Psoas muscle (tissue), 8 donors: Measurements from ENCODE around the gene COX15. TPM values are rescaled to one million over a fixed set of nuclear protein-coding genes. Genes with fewer than 3 reads are reported as not detected.

ENCODE experiments used
- ATAC-seq, 4 donors: fragments of 200-7000 bp; cut with Tn5 transposase; one replicate each; pipeline ENCODE4 v1.9.1; 2020; ENCODE audit warnings: moderate library complexity in 3 of 4, mild to moderate bottlenecking in 2 of 4
- DNase-seq, 2 donors: peaks; one replicate each; pipeline ENCODE4 v3.0.0-alpha.2; 2020
- H3K27ac ChIP-seq: fragments of 200-600 bp; one replicate; pipeline ENCODE4 v1.8.0; 2022
- H3K27me3 ChIP-seq, 3 donors: fragments of 200-600 bp in 1 of 3; one replicate each; pipeline versions ENCODE4 v1.6.1 to v1.8.0; 2013 to 2022; ENCODE audit warnings: low read length in 2 of 3, mild to moderate bottlenecking in 2 of 3, moderate library complexity in 1 of 3; ENCODE audit not compliant: insufficient read depth in 3 of 3
- H3K36me3 ChIP-seq, 2 donors: fragments of 200-600 bp in 1 of 2; one replicate each; pipeline versions ENCODE4 v1.6.1 to v1.8.0; 2013 to 2022; ENCODE audit warnings: low read depth in 1 of 2, mild to moderate bottlenecking in 1 of 2, moderate library complexity in 1 of 2; ENCODE audit not compliant: insufficient read depth in 1 of 2
- H3K4me1 ChIP-seq: fragments of 200-600 bp; one replicate; pipeline ENCODE4 v1.8.0; 2022
- H3K4me3 ChIP-seq: fragments of 200-600 bp; one replicate; pipeline ENCODE4 v1.8.0; 2022; ENCODE audit warnings: mild to moderate bottlenecking
- H3K9me3 ChIP-seq: fragments of 200-600 bp; one replicate; pipeline ENCODE4 v1.8.0; 2022
- WGBS, 3 donors: extraction: QIAGEN DNeasy Blood & Tissue Kit; methylation state at CpG; one replicate each; pipeline versions ENCODE4 v1.1.6 to v1.1.7; 2013; 5-methylcytosine and 5-hydroxymethylcytosine counted together
- intact Hi-C, 2 donors: fragments of 100-400 bp; cut with DNase I; formaldehyde crosslinking; loops; one replicate each; pipeline versions ENCODE4 v1.11.0 to v1.14.2; 2022
- polyA plus RNA-seq, 3 donors: library from polyadenylated mRNA; stranded (reverse); fragments of 200-250 nt; gene quantifications; one replicate each; pipeline ENCODE4 v1.2.3, GENCODE V29; 2013
- total RNA-seq, 4 donors: library from RNA; stranded (reverse); fragmentation: NEBNext Ultra II Directional in 2 of 4; extraction: Animal tissue kit (Norgen Biotek cat#: 25700) in 2 of 4; gene quantifications; one replicate each; pipeline versions ENCODE4 v1.2.1 to v1.2.4, GENCODE V29; 2021 to 2023
- TF ChIP-seq, protein P1 (sequence below): fragments of 200-600 bp; IDR thresholded peaks from one replicate; pipeline ENCODE4 v1.8.0; 2022; ENCODE audit warnings: antibody characterized with exemption
- donor health status: healthy with polysubstance abuse.
- donor health status: DM: no; HTN: no; CAD: no; lungs with moderate emphysema.
- donor health status: Bipolar disorder and iron deficiency.
- donor health status: healthy.
- donor health status: DM: yes; HTN: yes; CAD: no.
- donor health status: DM: no; HTN: no; CAD: no.
- donor health status: DM: no; HTN: no; CAD: no.
- donor health status: DM: yes; HTN: yes; CAD: no.

The COX15 gene
- total and polyA plus RNA-seq, 7 donors, result 12.7 to 59.4 (median 36.2) TPM

DNA sequence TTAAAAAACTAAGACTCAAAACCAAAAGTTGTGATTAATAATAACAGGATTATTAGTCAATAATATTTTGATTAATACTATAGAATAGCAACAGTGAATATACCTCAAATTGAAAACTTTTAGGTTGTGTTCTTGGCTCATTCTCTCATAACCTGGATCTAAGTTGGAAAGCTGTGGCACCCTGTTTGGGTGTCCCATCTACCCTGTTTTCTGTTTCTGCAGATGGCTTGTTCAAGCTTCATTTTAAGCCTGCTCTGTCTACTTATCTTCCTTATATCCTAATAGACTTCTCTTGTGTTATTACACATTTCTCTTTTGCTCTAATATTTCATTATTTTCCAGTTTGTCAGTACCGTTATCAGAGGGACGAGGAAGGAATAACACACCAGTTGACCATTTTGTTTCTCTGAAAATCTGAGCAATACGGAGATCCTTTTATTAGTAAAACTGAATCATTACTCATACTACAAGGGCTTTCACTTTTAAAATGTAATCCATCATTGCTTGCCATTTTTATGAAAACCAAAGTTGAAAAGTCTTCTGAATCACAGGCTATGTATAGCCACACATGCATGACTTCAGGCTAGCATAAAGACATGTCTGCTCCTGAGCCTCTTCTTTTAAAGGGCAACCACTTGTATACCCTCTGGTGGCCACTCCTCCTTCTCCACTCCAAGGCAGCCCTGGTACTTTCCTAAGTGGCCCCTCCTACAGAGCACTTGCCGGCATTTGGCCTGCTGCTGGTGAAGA, 22.3 kb downstream of the COX15 start:
- WGBS, 3 donors, result 60 to 94% (median 69%) methylated on average over 4 of the region's 4 CpGs
- H3K27me3 ChIP-seq, result no peaks in the 10 kb centered on the region
- H3K4me1 ChIP-seq, result peaks cover 12% of the 10 kb centered on the region
- TF ChIP-seq, protein P1, sequence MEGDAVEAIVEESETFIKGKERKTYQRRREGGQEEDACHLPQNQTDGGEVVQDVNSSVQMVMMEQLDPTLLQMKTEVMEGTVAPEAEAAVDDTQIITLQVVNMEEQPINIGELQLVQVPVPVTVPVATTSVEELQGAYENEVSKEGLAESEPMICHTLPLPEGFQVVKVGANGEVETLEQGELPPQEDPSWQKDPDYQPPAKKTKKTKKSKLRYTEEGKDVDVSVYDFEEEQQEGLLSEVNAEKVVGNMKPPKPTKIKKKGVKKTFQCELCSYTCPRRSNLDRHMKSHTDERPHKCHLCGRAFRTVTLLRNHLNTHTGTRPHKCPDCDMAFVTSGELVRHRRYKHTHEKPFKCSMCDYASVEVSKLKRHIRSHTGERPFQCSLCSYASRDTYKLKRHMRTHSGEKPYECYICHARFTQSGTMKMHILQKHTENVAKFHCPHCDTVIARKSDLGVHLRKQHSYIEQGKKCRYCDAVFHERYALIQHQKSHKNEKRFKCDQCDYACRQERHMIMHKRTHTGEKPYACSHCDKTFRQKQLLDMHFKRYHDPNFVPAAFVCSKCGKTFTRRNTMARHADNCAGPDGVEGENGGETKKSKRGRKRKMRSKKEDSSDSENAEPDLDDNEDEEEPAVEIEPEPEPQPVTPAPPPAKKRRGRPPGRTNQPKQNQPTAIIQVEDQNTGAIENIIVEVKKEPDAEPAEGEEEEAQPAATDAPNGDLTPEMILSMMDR, result no peak
- ATAC-seq (peak; percentile 63 to 81 (median 74)), DNase-seq (no peak)
- intact Hi-C loops, result loop anchor here in 1 of 2 donors (2.0 kb wide), 2 partner anchors 149 to 273 kb away; no protein-coding TSS in a partner anchor
- peaks cover 6 to 77% of the 10 kb centered on the region in 2 donors for H3K36me3 ChIP-seq
- H3K27ac ChIP-seq, result no peak overlapping the region
- no peaks in the 10 kb centered on the region for H3K9me3 ChIP-seq
- H3K4me3 ChIP-seq, result no peak overlapping the region

DNA sequence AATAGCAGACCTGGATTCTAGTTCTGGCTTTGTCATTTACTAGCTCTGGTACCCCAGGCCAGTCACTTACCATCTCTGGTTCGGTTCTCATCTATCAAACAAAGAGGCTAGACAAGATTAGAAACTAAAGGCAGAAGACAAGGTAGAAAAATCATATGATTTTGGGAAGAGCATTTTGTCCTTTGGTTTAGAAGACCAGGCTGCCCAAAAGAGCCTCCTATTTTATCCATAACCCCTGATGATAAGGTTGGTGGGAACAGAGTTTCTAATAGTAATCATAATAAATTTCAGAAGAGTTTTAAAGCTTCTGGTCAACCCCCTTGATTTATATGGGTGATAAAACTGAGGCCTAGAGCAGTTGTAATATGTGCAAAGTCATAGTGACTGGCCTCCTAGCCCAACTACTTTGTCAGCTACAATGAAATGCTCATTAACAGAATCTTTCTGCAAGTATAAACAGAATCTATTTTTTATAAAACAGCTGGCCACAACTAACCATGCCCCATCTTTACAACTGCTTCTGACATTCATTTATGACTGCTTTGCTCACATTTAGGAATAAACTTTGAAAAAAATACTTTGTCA, 23.4 kb downstream of the COX15 start:
- Histone ChIP-seq H3K27ac (peak overlapping the region; percentile 46), H3K9me3 (no peaks in the 10 kb centered on the region), H3K4me3 (no peak overlapping the region), H3K27me3 (no peaks in the 10 kb centered on the region), H3K4me1 (peaks cover 12% of the 10 kb centered on the region), H3K36me3 (peaks cover 6 to 75% of the 10 kb centered on the region in 2 donors)
- 89 to 98% (median 91%) methylated on average over 1 of the region's 1 CpG for WGBS, 3 donors
- DNase-seq (no peak), ATAC-seq (no peak)
- TF ChIP-seq, protein P1, result no peak
- intact Hi-C loops, result no loop called here

DNA sequence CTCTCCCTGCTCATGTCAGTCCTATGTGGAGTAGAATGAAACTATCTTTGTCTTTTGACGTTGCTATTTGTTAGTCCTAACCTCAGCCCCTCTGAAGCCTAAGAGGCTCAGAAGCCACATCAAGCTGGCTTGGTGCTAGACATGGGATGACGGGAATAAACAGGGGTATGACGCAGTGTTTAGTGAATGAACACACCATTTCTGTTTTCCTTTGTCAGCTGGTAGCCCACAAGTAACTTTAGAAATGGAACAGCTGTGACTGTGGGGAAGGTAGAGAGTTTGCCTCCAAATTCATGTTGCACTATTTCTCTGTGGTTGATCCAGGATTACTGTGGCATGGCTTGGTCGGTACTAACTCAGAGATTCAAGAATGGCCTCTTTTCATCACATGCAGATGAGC, 31.3 kb downstream of the COX15 start:
- intact Hi-C loops, result no loop called here
- TF ChIP-seq, protein P1, result no peak
- no peak for DNase-seq

DNA sequence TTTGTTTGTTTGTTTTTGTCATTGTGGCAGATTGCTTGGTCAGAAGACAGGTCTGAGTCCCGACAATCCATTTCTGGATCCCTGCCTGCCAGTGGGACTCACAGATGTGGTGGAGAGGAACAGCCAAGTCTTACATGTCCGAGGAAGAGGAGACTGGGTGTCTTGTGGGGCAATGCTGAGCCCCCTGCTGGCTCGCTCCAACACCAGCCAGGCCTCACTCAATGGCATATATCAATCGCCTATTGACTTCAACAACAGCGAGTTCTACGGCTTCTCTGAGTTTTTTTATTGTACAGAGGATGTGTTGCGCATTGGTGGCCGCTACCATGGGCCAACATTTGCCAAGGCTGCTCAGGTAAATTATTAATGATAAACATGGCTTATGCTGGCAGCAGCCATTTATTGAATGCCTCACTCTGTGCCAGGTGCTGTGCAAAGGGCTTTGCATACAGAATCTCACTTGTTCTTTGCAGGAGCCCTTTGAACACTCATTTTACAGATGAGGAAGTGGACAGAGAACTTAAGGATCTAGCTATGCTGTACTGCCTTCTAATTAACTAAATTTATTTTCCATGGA, 33.3 kb downstream of the COX15 start:
- no peaks in the 10 kb centered on the region for H3K9me3 ChIP-seq
- H3K27ac ChIP-seq, result no peak overlapping the region
- H3K4me1 ChIP-seq, result no peaks in the 10 kb centered on the region
- ATAC-seq (no peak), DNase-seq (no peak)
- H3K27me3 ChIP-seq, result no peaks in the 10 kb centered on the region
- H3K4me3 ChIP-seq, result no peak overlapping the region
- H3K36me3 ChIP-seq, result peaks cover 0 to 47% of the 10 kb centered on the region in 2 donors
- WGBS, 3 donors, result 80 to 87% (median 82%) methylated on average over 8 of the region's 8 CpGs
- intact Hi-C loops, result no loop called here
- TF ChIP-seq, protein P1, result no peak

More for the DNA sequence above, 31.3 kb downstream of the COX15 start:
- ATAC-seq, result peak in 3 of 4 donors; percentile 65 to 79 (median 74)
- no peak overlapping the region for H3K27ac ChIP-seq
- H3K27me3 ChIP-seq, result no peaks in the 10 kb centered on the region
- no peak overlapping the region for H3K4me3 ChIP-seq
- H3K9me3 ChIP-seq, result no peaks in the 10 kb centered on the region
- H3K4me1 ChIP-seq, result no peaks in the 10 kb centered on the region
- peaks cover 3 to 63% of the 10 kb centered on the region in 2 donors for H3K36me3 ChIP-seq
- WGBS, 3 donors, result 64 to 71% (median 66%) methylated on average over 4 of the region's 4 CpGs
